Endothelial cell of umbilical vein (primary cell): ENCODE data around the gene CTH. TPM values are rescaled to one million over a fixed set of nuclear protein-coding genes. Genes with fewer than 3 reads are reported as not detected.

ENCODE experiments used
- BruUV-seq: library from RNA; stranded (reverse); fragments of 400-500 nt; replicated peaks from 2 replicates; lab custom pipeline; 2021; lab: Mats Ljungman, UMichigan
- CTCF ChIA-PET: fragments of 300-600, 350-600 bp; sonication (Branson Sonifier 250); formaldehyde crosslinking; loops from one replicate; lab custom pipeline; 2021; ENCODE audit warnings: antibody characterized with exemption, inconsistent platforms; lab: Charles Lee
- POLR2A ChIA-PET: fragments of 300-600, 350-600 bp; sonication (Branson Sonifier 250); formaldehyde crosslinking; loops from one replicate; lab custom pipeline; 2021; ENCODE audit warnings: antibody characterized with exemption, inconsistent platforms; lab: Charles Lee
- DNase-seq: peaks from one replicate; pipeline ENCODE4 v3.0.0-alpha.2; 2011; ENCODE audit warnings: low read depth, low spot score
- FAIRE-seq: peaks from 2 replicates; lab custom pipeline; 2011; peaks lifted over from hg19 to GRCh38; lab: Jason Lieb, UNC
- H2AFZ ChIP-seq: 2 replicates; pipeline ENCODE4 v1.6.0; 2012; ENCODE audit warnings: low read depth, low read length, control low read depth, inconsistent platforms
- H3K27ac ChIP-seq: 2 replicates; pipeline ENCODE4 v1.5.1; 2011; ENCODE audit warnings: low read depth, mild to moderate bottlenecking, control low read depth, low read length, moderate library complexity; ENCODE audit not compliant: insufficient read depth
- H3K27me3 ChIP-seq, 2 experiments: 2 replicates each; pipeline versions ENCODE4 v1.6.0 to v1.6.1; 2011; ENCODE audit warnings: low read length in 2 of 2, mixed read lengths in 1 of 2; ENCODE audit not compliant: control insufficient read depth in 2 of 2, insufficient read depth in 2 of 2
- H3K36me3 ChIP-seq, 2 experiments: 2 replicates in 1 of 2; 3 replicates in 1 of 2; pipeline ENCODE4 v1.5.1; 2011; ENCODE audit warnings: low read length in 2 of 2, mild to moderate bottlenecking in 1 of 2, moderate library complexity in 1 of 2; ENCODE audit not compliant: control insufficient read depth in 2 of 2, insufficient read depth in 2 of 2; ENCODE audit errors: extremely low read depth in 1 of 2
- H3K4me1 ChIP-seq: 3 replicates; pipeline ENCODE4 v1.5.1; 2011; ENCODE audit warnings: mild to moderate bottlenecking, low read length; ENCODE audit not compliant: control insufficient read depth, insufficient read depth; ENCODE audit errors: extremely low read depth
- H3K4me2 ChIP-seq: 2 replicates; pipeline ENCODE4 v1.6.1; 2011; ENCODE audit warnings: low read length, control low read depth, mixed read lengths; ENCODE audit not compliant: insufficient read depth
- H3K4me3 ChIP-seq, 3 experiments: fragments of 200-600 bp in 1 of 3; sonication (generic), shearing (Covaris generic) in 1 of 3; replicated peaks in 1 of 3; 2 replicates each; pipeline ENCODE4 v1.5.1; 2011 to 2016; ENCODE audit warnings: control low read depth in 3 of 3, low read length in 3 of 3, mild to moderate bottlenecking in 2 of 3, inconsistent platforms in 1 of 3, low read depth in 1 of 3, moderate library complexity in 1 of 3; ENCODE audit not compliant: insufficient read depth in 1 of 3
- H3K79me2 ChIP-seq: 2 replicates; pipeline ENCODE4 v1.6.0; 2012; ENCODE audit warnings: low read length, inconsistent platforms; ENCODE audit not compliant: control insufficient read depth, insufficient read depth
- H3K9ac ChIP-seq: replicated peaks from 2 replicates; pipeline ENCODE3; 2011; ENCODE audit warnings: low read length, control low read depth; ENCODE audit not compliant: insufficient read depth; ENCODE audit errors: extremely low read depth
- H3K9me1 ChIP-seq: replicated peaks from 3 replicates; pipeline ENCODE4 v1.6.0; 2011; ENCODE audit warnings: mild to moderate bottlenecking, low read length; ENCODE audit not compliant: control insufficient read depth, insufficient read depth; ENCODE audit errors: extremely low read depth
- H3K9me3 ChIP-seq: replicated peaks from 2 replicates; pipeline ENCODE4 v1.5.1; 2012; ENCODE audit warnings: low read length, inconsistent platforms; ENCODE audit not compliant: control insufficient read depth, insufficient read depth
- H4K20me1 ChIP-seq: replicated peaks from 2 replicates; pipeline ENCODE3; 2011; ENCODE audit warnings: mild to moderate bottlenecking, low read length; ENCODE audit not compliant: control insufficient read depth, insufficient read depth; ENCODE audit errors: extremely low read depth
- EZH2 ChIP-seq: IDR thresholded peaks from 2 replicates; pipeline ENCODE4 v1.6.1; 2012; ENCODE audit warnings: borderline replicate concordance, low read depth, mild to moderate bottlenecking, moderate library complexity, low read length, inconsistent platforms; ENCODE audit not compliant: severe bottlenecking
- FOS ChIP-seq: IDR thresholded peaks from 2 replicates; pipeline ENCODE4 v1.6.1; 2011; ENCODE audit warnings: mild to moderate bottlenecking, low read length, moderate library complexity, borderline replicate concordance; ENCODE audit not compliant: insufficient read depth
- GATA2 ChIP-seq: IDR thresholded peaks from 2 replicates; pipeline ENCODE4 v1.7.0; 2011; ENCODE audit warnings: low read depth, mild to moderate bottlenecking, moderate library complexity, mixed read lengths, low read length; ENCODE audit not compliant: insufficient read length, insufficient read depth
- JUN ChIP-seq: IDR thresholded peaks from 2 replicates; pipeline ENCODE4 v1.6.1; 2011; ENCODE audit warnings: borderline replicate concordance, low read depth; ENCODE audit not compliant: insufficient read length, insufficient read depth
- MYC ChIP-seq: IDR thresholded peaks from one replicate; pipeline ENCODE4 v1.6.1; 2011; ENCODE audit warnings: mild to moderate bottlenecking, low read depth, low read length
- POLR2A ChIP-seq: IDR thresholded peaks from 2 replicates; pipeline ENCODE4 v1.6.1; 2012; ENCODE audit warnings: low read depth, mild to moderate bottlenecking, control low read depth, low read length
- POLR2AphosphoS5 ChIP-seq: IDR thresholded peaks from 2 replicates; pipeline ENCODE4 v1.6.1; 2012; ENCODE audit warnings: low read depth, mild to moderate bottlenecking, control low read depth, low read length, moderate library complexity; ENCODE audit not compliant: insufficient read depth
- dilution Hi-C: fragments of 300-500 bp; cut with MboI; formaldehyde crosslinking; loops from one replicate; pipeline ENCODE4 v1.15.0; 2019; ENCODE audit warnings: low sequenced_read_pairs; ENCODE audit not compliant: extremely low pct_ligation_motif_present
- intact Hi-C: fragments of 100-400 bp; cut with micrococcal nuclease; formaldehyde crosslinking; loops from one replicate; pipeline ENCODE4 v1.10.0; 2022
- polyA plus RNA-seq, 4 experiments: library from polyadenylated mRNA; depleted of rRNA in 3 of 4; stranded (reverse) in 3 of 4; unstranded in 1 of 4; fragments of >200 nt; gene quantifications; 2 replicates each; pipeline versions ENCODE4 v1.2.1 to v1.2.3, GENCODE V29; 2011 to 2012; ENCODE audit warnings: missing spikeins in 1 of 4
- total RNA-seq: library from RNA; stranded (reverse); gene quantifications from 2 replicates; pipeline ENCODE4 v1.2.3, GENCODE V29; 2021
- TF ChIP-seq, protein P1 (sequence below), 2 donors: IDR thresholded peaks; 1 replicate in 1 of 2; 2 replicates in 1 of 2; pipeline ENCODE4 v1.5.1; 2011; ENCODE audit warnings: low read length in 2 of 2, mild to moderate bottlenecking in 2 of 2, moderate library complexity in 2 of 2, control low read depth in 1 of 2, inconsistent platforms in 1 of 2, low read depth in 1 of 2; ENCODE audit not compliant: insufficient read depth in 1 of 2; ENCODE audit errors: extremely low read depth in 1 of 2
- TF ChIP-seq, protein P2 (sequence below): IDR thresholded peaks from 2 replicates; pipeline ENCODE4 v1.6.1; 2011; ENCODE audit not compliant: insufficient read depth, insufficient read length

CTH gene
- total and polyA plus RNA-seq, 2 donors (not counting 3 experiments of a cell fraction or from before 2014, with no cell fraction given), result 1.7 to 2.6 TPM

DNA sequence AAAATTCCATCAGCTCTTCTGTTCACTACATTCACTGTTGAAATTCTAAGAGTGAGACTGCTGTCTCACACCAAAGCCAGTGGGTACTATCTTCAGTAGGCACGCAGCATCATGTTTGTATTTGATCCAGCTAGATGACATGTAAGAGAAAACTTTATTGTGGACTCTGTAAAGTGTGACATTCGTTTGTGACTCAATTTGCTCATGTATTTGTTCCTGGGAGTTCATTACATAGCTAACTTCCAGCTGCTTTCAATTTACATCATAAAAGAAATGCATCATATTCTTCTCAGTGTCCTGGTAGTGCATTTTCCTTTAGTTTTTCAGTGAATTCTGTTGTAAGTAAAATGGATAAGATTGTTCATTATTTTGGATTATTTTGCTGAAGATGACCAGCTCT, 31.4 kb downstream of the CTH start:
- POLR2A ChIA-PET, result no interaction called here
- DNase-seq (no peak), FAIRE-seq (no peak)
- peaks cover 13% of the 10 kb centered on the region for H3K4me1 ChIP-seq
- H3K36me3 ChIP-seq, result no peaks in the 10 kb centered on the region
- H3K9me1 ChIP-seq, result no peaks in the 10 kb centered on the region
- CTCF ChIA-PET, result interaction anchor here (1.0 to 1.5 kb wide), 5 partner anchors 10 to 70 kb away, joined by 3 to 4 read pairs (median 3); partner anchors contain the start of gene CTH
- H3K9me3 ChIP-seq, result no peaks in the 10 kb centered on the region
- H3K4me3 ChIP-seq, result no peak overlapping the region
- no peak overlapping the region for H3K9ac ChIP-seq
- TF ChIP-seq POLR2AphosphoS5 (no peak), EZH2 (no peak), FOS (no peak), MYC (no peak), JUN (no peak), POLR2A (no peak), GATA2 (no peak)
- TF ChIP-seq, protein P1, sequence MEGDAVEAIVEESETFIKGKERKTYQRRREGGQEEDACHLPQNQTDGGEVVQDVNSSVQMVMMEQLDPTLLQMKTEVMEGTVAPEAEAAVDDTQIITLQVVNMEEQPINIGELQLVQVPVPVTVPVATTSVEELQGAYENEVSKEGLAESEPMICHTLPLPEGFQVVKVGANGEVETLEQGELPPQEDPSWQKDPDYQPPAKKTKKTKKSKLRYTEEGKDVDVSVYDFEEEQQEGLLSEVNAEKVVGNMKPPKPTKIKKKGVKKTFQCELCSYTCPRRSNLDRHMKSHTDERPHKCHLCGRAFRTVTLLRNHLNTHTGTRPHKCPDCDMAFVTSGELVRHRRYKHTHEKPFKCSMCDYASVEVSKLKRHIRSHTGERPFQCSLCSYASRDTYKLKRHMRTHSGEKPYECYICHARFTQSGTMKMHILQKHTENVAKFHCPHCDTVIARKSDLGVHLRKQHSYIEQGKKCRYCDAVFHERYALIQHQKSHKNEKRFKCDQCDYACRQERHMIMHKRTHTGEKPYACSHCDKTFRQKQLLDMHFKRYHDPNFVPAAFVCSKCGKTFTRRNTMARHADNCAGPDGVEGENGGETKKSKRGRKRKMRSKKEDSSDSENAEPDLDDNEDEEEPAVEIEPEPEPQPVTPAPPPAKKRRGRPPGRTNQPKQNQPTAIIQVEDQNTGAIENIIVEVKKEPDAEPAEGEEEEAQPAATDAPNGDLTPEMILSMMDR (IDR thresholded peaks at IDR 0.05; ENCODE audit: extremely low read depth in 1 of 2, insufficient read depth in 1 of 2, low read depth in 1 of 2, low read length in 2 of 2), result no peak
- TF ChIP-seq, protein P2, sequence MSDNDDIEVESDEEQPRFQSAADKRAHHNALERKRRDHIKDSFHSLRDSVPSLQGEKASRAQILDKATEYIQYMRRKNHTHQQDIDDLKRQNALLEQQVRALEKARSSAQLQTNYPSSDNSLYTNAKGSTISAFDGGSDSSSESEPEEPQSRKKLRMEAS, result no peak
- no peaks in the 10 kb centered on the region for H4K20me1 ChIP-seq
- intact Hi-C loops (no loop called here), dilution Hi-C loops (no loop called here)
- H3K79me2 ChIP-seq, result no peaks in the 10 kb centered on the region
- no peaks in the 10 kb centered on the region for H3K27me3 ChIP-seq
- H3K27ac ChIP-seq, result no peak overlapping the region
- no TSS peak for BruUV-seq
- no peak overlapping the region for H2AFZ ChIP-seq
- H3K4me2 ChIP-seq, result no peak overlapping the region
